SK-N-SH treated with all-trans-retinoic acid at 6 μM for 48 hours (cell line): ENCODE measurements around the gene TPST1.

ENCODE experiments used
- ATAC-seq: fragments of 200-7000 bp; cut with Tn5 transposase; 3 replicates; pipeline ENCODE4 v1.9.1; 2020; ENCODE audit warnings: mild to moderate bottlenecking, moderate library complexity
- ARNTL ChIP-seq: fragments of 450-650 bp; formaldehyde crosslinking; IDR thresholded peaks from 2 replicates; pipeline ENCODE4 v1.5.0; 2020; ENCODE audit warnings: low read depth, mild to moderate bottlenecking, moderate library complexity, borderline replicate concordance
- BACH2 ChIP-seq: fragments of 250-450 bp; sonication (Bioruptor Pico); IDR thresholded peaks from 2 replicates; pipeline ENCODE4 v1.9.0; 2021; ENCODE audit warnings: mild to moderate bottlenecking, borderline replicate concordance
- ESRRG ChIP-seq: fragments of 250-450 bp; sonication (Bioruptor Pico); IDR thresholded peaks from 2 replicates; pipeline ENCODE4 v1.6.1; 2021; ENCODE audit warnings: mild to moderate bottlenecking
- OSR1 ChIP-seq: fragments of 250-450 bp; sonication (Bioruptor Pico); IDR thresholded peaks from 2 replicates; pipeline ENCODE4 v1.8.0; 2022; ENCODE audit warnings: moderate library complexity, mild to moderate bottlenecking, inconsistent platforms
- PPARA ChIP-seq: fragments of 250-450 bp; sonication (Bioruptor Pico); IDR thresholded peaks from 2 replicates; pipeline ENCODE4 v1.5.0; 2020; ENCODE audit warnings: mild to moderate bottlenecking, borderline replicate concordance
- RARB ChIP-seq: fragments of 250-450 bp; sonication (Bioruptor Pico); IDR thresholded peaks from 2 replicates; pipeline ENCODE4 v1.8.0; 2021; ENCODE audit warnings: mild to moderate bottlenecking, moderate library complexity
- SNAI2 ChIP-seq: fragments of 250-450 bp; sonication (Bioruptor Pico); IDR thresholded peaks from 2 replicates; pipeline ENCODE4 v1.5.0; 2020; ENCODE audit warnings: mild to moderate bottlenecking, moderate library complexity
- TCF4 ChIP-seq: fragments of 250-450 bp; sonication (Bioruptor Pico); IDR thresholded peaks from 2 replicates; pipeline ENCODE4 v1.8.0; 2021; ENCODE audit warnings: mild to moderate bottlenecking, moderate library complexity, borderline replicate concordance
- TOX ChIP-seq: fragments of 250-450 bp; sonication (Bioruptor Pico); IDR thresholded peaks from 2 replicates; pipeline ENCODE4 v1.8.0; 2021; ENCODE audit warnings: mild to moderate bottlenecking, moderate library complexity, borderline replicate concordance
- ZC3H10 ChIP-seq: fragments of 250-450 bp; sonication (Bioruptor Pico); IDR thresholded peaks from 2 replicates; pipeline ENCODE4 v1.5.1; 2021; ENCODE audit warnings: mild to moderate bottlenecking, moderate library complexity
- ZFP3 ChIP-seq: fragments of 250-450 bp; sonication (Bioruptor Pico); IDR thresholded peaks from 2 replicates; pipeline ENCODE4 v1.5.0; 2020; ENCODE audit warnings: mild to moderate bottlenecking, moderate library complexity
- ZFP30 ChIP-seq: fragments of 450-650 bp; formaldehyde crosslinking; IDR thresholded peaks from 2 replicates; pipeline ENCODE4 v1.5.0; 2022; ENCODE audit warnings: mild to moderate bottlenecking, moderate library complexity
- ZNF565 ChIP-seq: fragments of 450-650 bp; formaldehyde crosslinking; conservative IDR thresholded peaks from 2 replicates; pipeline ENCODE4 v1.5.0; 2020; ENCODE audit warnings: low read depth, mild to moderate bottlenecking, moderate library complexity
- ZNF70 ChIP-seq: fragments of 450-650 bp; formaldehyde crosslinking; IDR thresholded peaks from 2 replicates; pipeline ENCODE4 v1.5.0; 2020; ENCODE audit warnings: mild to moderate bottlenecking, moderate library complexity
- ZNF8 ChIP-seq: fragments of 450-650 bp; formaldehyde crosslinking; IDR thresholded peaks from 2 replicates; pipeline ENCODE4 v1.5.0; 2020; ENCODE audit warnings: mild to moderate bottlenecking, moderate library complexity
- TF ChIP-seq, protein P1 (sequence below): fragments of 250-450 bp; sonication (Bioruptor Pico); IDR thresholded peaks from 2 replicates; pipeline ENCODE4 v1.5.1; 2021; ENCODE audit warnings: mild to moderate bottlenecking, moderate library complexity
- TF ChIP-seq, protein P2 (sequence below): fragments of 250-450 bp; sonication (Bioruptor Pico); IDR thresholded peaks from 2 replicates; pipeline ENCODE4 v1.8.0; 2021; ENCODE audit warnings: low read depth, mild to moderate bottlenecking, moderate library complexity, borderline replicate concordance
- TF ChIP-seq, protein P3 (sequence below): fragments of 250-450 bp; sonication (Bioruptor Pico); IDR thresholded peaks from 2 replicates; pipeline ENCODE4 v1.8.0; 2020; ENCODE audit warnings: mild to moderate bottlenecking, moderate library complexity, borderline replicate concordance
- TF ChIP-seq, protein P4 (sequence below): fragments of 250-450 bp; sonication (Bioruptor Pico); IDR thresholded peaks from 2 replicates; pipeline ENCODE4 v1.5.1; 2020; ENCODE audit warnings: low read depth, mild to moderate bottlenecking, moderate library complexity

The TPST1 gene

DNA sequence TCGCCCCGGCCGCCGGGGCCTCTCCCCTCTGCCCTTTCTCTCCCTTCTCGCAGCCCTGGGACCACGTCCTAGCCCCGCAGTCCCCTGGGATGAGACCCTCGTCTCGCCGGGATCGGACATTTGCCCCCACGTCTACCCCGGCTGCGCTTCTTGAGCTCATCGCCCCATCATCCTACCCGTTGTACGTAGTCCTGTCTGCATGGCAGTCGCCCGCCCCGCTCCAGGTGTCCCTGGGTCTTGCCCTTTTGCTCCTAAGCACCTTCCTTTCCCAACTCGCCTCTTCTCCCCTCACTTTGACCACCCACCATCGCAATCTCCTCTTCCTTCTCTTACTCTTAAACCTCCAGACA lies 582 bp downstream of the TPST1 start:
- TF ChIP-seq ZNF8 (no peak), BACH2 (no peak), OSR1 (CRISPR knock-in tag) (no peak), RARB (CRISPR knock-in tag) (no peak), ZNF70 (no peak), TCF4 (CRISPR knock-in tag) (no peak), PPARA (CRISPR knock-in tag) (no peak), ZC3H10 (CRISPR knock-in tag) (no peak), ZFP3 (CRISPR knock-in tag) (no peak), ZNF565 (CRISPR knock-in tag) (no peak)
- TF ChIP-seq, protein P1, sequence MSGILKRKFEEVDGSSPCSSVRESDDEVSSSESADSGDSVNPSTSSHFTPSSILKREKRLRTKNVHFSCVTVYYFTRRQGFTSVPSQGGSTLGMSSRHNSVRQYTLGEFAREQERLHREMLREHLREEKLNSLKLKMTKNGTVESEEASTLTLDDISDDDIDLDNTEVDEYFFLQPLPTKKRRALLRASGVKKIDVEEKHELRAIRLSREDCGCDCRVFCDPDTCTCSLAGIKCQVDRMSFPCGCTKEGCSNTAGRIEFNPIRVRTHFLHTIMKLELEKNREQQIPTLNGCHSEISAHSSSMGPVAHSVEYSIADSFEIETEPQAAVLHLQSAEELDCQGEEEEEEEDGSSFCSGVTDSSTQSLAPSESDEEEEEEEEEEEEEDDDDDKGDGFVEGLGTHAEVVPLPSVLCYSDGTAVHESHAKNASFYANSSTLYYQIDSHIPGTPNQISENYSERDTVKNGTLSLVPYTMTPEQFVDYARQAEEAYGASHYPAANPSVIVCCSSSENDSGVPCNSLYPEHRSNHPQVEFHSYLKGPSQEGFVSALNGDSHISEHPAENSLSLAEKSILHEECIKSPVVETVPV (CRISPR knock-in tag) = no peak
- TF ChIP-seq, all 23 proteins: peak for 0
- ATAC-seq = peak; percentile 37

DNA sequence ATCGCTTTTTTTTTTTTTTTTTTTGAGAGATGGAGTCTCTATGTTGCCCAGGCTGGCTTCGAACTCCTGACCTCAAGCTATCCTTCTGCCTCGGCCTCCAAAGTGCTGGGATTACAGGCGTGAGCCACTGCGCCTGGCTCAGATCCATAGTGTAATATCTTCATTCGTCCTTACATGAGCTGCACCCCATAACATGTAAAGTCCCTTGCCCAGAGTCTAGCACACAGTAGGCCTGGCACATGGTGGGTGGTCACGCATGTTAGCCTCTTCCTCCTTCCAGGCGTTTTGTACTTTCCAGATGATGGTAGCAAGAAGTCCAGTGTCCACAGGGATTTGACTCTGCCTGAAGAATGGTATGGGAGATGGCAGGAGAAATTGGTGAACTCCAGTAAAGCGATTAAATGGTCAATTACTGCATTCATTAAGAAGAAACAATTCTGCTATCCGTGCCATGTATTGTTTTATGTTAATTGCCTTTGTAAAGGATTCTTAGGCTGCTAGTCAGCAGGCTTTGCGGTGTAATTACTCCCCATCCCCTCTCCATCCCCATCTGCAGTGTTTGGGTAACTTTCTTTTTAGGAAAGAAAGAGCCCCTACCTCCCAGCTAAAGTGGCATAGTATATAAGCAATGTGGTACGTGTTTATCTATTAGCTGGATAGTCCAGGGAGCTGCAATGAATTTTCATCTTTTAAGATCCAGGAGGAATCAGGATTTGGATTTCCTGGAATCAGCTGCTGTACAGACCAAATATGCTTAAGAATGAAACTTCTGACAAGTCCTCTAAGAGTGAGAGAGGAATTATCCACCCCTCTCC lies 1.2 kb downstream of the TPST1 start:
- no peak for TF ChIP-seq ZFP30 (CRISPR knock-in tag)
- no peak for TF ChIP-seq ZNF8
- no peak for TF ChIP-seq SNAI2 (CRISPR knock-in tag)
- no peak for TF ChIP-seq PPARA (CRISPR knock-in tag)
- no peak for TF ChIP-seq ESRRG (CRISPR knock-in tag)
- no peak for TF ChIP-seq TCF4 (CRISPR knock-in tag)
- TF ChIP-seq, protein P2, sequence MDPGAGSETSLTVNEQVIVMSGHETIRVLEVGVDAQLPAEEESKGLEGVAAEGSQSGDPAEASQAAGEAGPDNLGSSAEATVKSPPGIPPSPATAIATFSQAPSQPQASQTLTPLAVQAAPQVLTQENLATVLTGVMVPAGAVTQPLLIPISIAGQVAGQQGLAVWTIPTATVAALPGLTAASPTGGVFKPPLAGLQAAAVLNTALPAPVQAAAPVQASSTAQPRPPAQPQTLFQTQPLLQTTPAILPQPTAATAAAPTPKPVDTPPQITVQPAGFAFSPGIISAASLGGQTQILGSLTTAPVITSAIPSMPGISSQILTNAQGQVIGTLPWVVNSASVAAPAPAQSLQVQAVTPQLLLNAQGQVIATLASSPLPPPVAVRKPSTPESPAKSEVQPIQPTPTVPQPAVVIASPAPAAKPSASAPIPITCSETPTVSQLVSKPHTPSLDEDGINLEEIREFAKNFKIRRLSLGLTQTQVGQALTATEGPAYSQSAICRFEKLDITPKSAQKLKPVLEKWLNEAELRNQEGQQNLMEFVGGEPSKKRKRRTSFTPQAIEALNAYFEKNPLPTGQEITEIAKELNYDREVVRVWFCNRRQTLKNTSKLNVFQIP (CRISPR knock-in tag) = no peak
- no peak for TF ChIP-seq OSR1 (CRISPR knock-in tag)
- TF ChIP-seq ARNTL (CRISPR knock-in tag) = no peak
- no peak for TF ChIP-seq RARB (CRISPR knock-in tag)
- TF ChIP-seq, protein P1 (CRISPR knock-in tag) = no peak
- TF ChIP-seq ZFP3 (CRISPR knock-in tag) = no peak
- no peak for TF ChIP-seq TOX (CRISPR knock-in tag)
- no peak for ATAC-seq

DNA sequence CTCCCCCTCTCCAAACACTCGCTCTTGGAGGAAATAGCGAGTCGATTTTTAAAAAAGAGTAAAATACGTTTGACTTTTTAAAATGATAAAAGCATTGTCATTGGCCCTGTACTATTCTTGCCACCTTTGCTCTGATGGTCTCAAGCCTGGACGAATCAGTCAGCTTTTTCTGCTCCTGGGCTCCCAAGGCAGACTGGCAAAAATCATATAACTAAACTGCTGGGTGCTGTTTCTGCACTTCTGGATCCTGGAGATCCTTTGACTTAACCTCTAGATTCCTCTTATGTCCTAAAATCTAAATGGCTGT lies 1.8 kb downstream of the TPST1 start:
- TF ChIP-seq ZNF70 (no peak), TCF4 (CRISPR knock-in tag) (no peak), ZFP30 (CRISPR knock-in tag) (no peak), ZNF8 (no peak), PPARA (CRISPR knock-in tag) (no peak), SNAI2 (CRISPR knock-in tag) (no peak)
- TF ChIP-seq, protein P3, sequence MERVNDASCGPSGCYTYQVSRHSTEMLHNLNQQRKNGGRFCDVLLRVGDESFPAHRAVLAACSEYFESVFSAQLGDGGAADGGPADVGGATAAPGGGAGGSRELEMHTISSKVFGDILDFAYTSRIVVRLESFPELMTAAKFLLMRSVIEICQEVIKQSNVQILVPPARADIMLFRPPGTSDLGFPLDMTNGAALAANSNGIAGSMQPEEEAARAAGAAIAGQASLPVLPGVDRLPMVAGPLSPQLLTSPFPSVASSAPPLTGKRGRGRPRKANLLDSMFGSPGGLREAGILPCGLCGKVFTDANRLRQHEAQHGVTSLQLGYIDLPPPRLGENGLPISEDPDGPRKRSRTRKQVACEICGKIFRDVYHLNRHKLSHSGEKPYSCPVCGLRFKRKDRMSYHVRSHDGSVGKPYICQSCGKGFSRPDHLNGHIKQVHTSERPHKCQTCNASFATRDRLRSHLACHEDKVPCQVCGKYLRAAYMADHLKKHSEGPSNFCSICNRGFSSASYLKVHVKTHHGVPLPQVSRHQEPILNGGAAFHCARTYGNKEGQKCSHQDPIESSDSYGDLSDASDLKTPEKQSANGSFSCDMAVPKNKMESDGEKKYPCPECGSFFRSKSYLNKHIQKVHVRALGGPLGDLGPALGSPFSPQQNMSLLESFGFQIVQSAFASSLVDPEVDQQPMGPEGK (CRISPR knock-in tag) = no peak
- TF ChIP-seq, protein P1 (CRISPR knock-in tag) = no peak
- TF ChIP-seq, protein P4, sequence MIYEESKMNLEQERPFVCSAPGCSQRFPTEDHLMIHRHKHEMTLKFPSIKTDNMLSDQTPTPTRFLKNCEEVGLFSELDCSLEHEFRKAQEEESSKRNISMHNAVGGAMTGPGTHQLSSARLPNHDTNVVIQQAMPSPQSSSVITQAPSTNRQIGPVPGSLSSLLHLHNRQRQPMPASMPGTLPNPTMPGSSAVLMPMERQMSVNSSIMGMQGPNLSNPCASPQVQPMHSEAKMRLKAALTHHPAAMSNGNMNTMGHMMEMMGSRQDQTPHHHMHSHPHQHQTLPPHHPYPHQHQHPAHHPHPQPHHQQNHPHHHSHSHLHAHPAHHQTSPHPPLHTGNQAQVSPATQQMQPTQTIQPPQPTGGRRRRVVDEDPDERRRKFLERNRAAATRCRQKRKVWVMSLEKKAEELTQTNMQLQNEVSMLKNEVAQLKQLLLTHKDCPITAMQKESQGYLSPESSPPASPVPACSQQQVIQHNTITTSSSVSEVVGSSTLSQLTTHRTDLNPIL = no peak
- TF ChIP-seq, protein P2 (CRISPR knock-in tag) = no peak
- no peak for ATAC-seq
